Spinal cord (tissue), 10 donors: ENCODE results near the gene CDC42BPA. TPM values are rescaled to one million over a fixed set of nuclear protein-coding genes. Genes with fewer than 3 reads are reported as not detected.

ENCODE experiments used
- DNase-seq, 6 donors: peaks; one replicate each; pipeline versions ENCODE4 v3.0.0 to v3.0.0-alpha.2; 2013 to 2015; ENCODE audit warnings: low spot score in 6 of 6, low read depth in 4 of 6
- H3K27ac ChIP-seq: one replicate; pipeline ENCODE4 v1.5.1; 2013; ENCODE audit warnings: low read depth, low read length, control low read depth
- H3K27me3 ChIP-seq: one replicate; pipeline ENCODE4 v1.6.1; 2013; ENCODE audit warnings: low read length; ENCODE audit not compliant: control insufficient read depth, insufficient read depth
- H3K36me3 ChIP-seq: one replicate; pipeline ENCODE4 v1.6.1; 2013; ENCODE audit warnings: low read length; ENCODE audit not compliant: control insufficient read depth, insufficient read depth
- H3K4me1 ChIP-seq: one replicate; pipeline ENCODE4 v1.6.1; 2013; ENCODE audit warnings: low read length; ENCODE audit not compliant: control insufficient read depth, insufficient read depth
- H3K4me3 ChIP-seq: one replicate; pipeline ENCODE4 v1.5.1; 2013; ENCODE audit warnings: low read depth, low read length, control low read depth
- H3K9me3 ChIP-seq: one replicate; pipeline ENCODE4 v1.6.1; 2013; ENCODE audit warnings: low read length; ENCODE audit not compliant: control insufficient read depth, insufficient read depth
- WGBS: methylation state at CpG from one replicate; pipeline ENCODE4 v1.1.5; 2013; ENCODE audit warnings: missing lambda C conversion rate; ENCODE audit not compliant: insufficient coverage; 5-methylcytosine and 5-hydroxymethylcytosine counted together
- polyA plus RNA-seq, 2 donors: library from polyadenylated mRNA; unstranded; fragments of 120-200 nt; gene quantifications; one replicate each; pipeline ENCODE4 v1.2.1, GENCODE V29; 2013; ENCODE audit not compliant: insufficient read length in 2 of 2
- total RNA-seq, 2 donors: library from RNA; depleted of rRNA in 1 of 2; stranded (reverse); fragments of 120-200 nt in 1 of 2; fragments of >200 nt in 1 of 2; gene quantifications; one replicate each; pipeline versions ENCODE4 v1.2.3 to v1.2.4, GENCODE V29; 2013 to 2014
- donor health status: healthy.

CDC42BPA gene
- total and polyA plus RNA-seq, 4 donors, result 44.5 to 129 (median 55.0) TPM

DNA sequence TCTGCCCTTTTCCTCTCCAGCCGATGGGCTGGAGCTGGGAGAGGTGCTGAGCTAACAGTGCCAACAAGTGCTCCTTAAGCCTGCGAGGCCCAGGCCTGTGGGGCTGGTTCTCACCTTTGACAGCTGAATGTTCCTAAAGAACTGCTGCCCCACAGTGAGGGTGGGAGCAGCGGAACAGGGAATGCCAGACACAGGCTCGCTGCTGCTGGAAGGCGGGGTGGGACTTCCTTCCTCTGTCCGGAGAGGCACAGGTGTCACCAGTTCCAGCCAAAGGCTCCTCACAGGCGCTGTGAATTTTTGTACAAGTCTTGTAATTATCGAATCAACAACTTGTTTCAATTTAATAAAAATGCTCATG is 331.1 kb downstream of the CDC42BPA start:
- H3K36me3 ChIP-seq, result peaks cover 67% of the 10 kb centered on the region
- H3K4me3 ChIP-seq, result no peak overlapping the region
- WGBS, result 95% methylated on average over 7 of the region's 8 CpGs
- H3K27me3 ChIP-seq, result no peaks in the 10 kb centered on the region
- H3K9me3 ChIP-seq, result no peaks in the 10 kb centered on the region
- H3K27ac ChIP-seq, result no peak overlapping the region
- DNase-seq, result no peak
- H3K4me1 ChIP-seq, result peaks cover 18% of the 10 kb centered on the region

DNA sequence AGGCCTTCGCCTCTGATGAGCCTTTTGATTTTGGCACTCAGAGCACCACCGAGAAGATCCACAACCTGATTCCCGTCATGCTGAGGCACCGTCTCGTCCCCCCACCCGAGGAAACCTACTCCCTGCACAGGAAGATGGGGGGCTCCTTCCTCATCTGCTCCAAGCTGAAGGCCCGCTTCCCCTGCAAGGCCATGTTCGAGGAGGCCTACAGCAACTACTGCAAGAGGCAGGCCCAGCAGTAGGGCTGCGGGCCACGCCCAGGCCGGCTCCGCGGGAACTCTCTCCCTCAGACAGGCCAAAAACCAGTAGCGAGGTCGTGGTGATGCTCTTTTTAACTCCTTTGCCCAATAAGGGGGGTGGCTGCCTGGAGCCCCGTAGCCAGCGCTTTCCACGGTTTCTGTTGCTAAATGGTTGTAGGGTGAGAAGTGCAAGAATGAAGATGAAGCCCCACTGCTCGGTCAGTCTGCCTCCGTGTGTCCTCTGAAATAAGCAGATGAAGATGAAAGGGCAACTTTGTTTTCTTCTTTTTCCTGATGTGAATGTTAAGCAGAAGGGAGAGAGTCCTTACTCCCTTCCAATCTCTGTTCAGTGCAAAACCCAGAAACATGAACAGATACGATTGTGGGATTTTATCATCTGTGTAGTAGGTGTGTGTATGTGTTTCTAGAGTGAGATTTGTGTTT is 331.7 kb downstream of the CDC42BPA start:
- peaks cover 68% of the 10 kb centered on the region for H3K36me3 ChIP-seq
- H3K27me3 ChIP-seq, result no peaks in the 10 kb centered on the region
- H3K4me3 ChIP-seq, result no peak overlapping the region
- H3K9me3 ChIP-seq, result no peaks in the 10 kb centered on the region
- no peak overlapping the region for H3K27ac ChIP-seq
- DNase-seq, result no peak
- H3K4me1 ChIP-seq, result peaks cover 18% of the 10 kb centered on the region
- WGBS, result 85% methylated on average over 15 of the region's 21 CpGs

DNA sequence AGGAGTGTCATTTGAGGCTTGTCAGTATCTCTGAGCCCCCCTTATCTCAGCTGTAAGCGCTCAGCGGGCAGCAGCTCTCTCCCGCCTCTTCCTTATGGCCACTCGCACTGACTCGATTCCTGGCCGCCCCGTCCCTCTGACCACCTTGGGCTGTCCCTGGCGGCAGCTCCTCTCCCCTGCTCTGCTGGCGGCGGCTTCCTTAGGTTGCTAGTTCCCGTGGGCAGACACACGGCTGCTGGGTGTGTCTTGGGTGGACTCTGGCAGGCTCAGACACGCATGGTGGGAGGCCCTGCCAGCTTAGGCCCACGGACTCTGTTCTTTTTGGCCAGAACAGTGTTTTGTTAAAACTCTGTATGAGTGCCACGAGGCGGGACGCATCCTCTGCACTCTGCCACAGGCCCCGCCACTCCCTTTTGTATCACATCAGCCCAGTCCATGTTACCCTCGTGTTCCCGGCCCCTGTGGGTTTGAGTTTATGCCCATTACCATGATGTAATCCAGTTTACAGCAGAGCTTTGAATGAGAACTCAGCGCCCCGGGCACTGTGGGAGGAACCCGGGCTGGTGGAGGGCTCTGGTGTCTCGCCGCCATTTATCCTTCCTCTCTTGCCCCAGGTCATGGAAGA is 332.3 kb downstream of the CDC42BPA start:
- Histone ChIP-seq H3K36me3 (peaks cover 73% of the 10 kb centered on the region), H3K4me3 (no peak overlapping the region), H3K27ac (no peak overlapping the region)

DNA sequence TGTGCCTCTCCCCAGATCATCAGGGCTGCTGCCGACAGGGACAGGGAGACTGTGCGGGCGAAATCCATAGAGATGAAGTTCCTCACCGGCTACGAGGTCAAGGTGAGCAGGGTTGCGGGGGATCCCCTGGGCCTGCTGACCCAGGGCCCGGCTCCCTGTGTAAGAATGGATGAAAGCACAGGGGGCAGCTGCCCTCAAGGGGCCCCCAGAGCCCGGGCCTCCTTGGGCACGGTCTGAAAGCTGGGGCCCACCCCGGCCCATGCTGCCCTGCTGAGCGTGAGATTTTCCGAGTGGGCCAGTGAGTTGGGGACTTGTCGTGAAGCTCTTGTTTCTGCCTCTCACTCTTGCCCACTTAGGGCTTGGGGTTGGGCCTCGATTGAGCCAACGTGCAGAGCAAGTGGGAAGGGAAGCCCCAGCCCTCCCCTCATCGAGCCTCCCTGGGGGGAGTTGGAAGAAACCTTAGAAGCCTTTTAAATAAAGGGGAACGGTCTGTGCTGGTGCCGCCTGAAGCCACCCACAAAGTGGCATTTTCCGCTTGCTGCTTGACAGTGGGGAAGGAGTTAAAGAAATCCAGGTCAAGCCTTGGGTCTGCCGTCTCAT is 333.0 kb downstream of the CDC42BPA start:
- H3K36me3 ChIP-seq, result peaks cover 76% of the 10 kb centered on the region
- H3K27me3 ChIP-seq, result no peaks in the 10 kb centered on the region
- H3K4me3 ChIP-seq, result no peak overlapping the region
- no peaks in the 10 kb centered on the region for H3K9me3 ChIP-seq
- H3K27ac ChIP-seq, result no peak overlapping the region
- DNase-seq, result no peak
- 81% methylated on average over 17 of the region's 20 CpGs for WGBS
- H3K4me1 ChIP-seq, result peaks cover 27% of the 10 kb centered on the region

More for the DNA sequence above, 332.3 kb downstream of the CDC42BPA start:
- DNase-seq, result no peak
- no peaks in the 10 kb centered on the region for H3K9me3 ChIP-seq
- no peaks in the 10 kb centered on the region for H3K27me3 ChIP-seq
- WGBS, result 90% methylated on average over 23 of the region's 25 CpGs
- peaks cover 24% of the 10 kb centered on the region for H3K4me1 ChIP-seq

DNA sequence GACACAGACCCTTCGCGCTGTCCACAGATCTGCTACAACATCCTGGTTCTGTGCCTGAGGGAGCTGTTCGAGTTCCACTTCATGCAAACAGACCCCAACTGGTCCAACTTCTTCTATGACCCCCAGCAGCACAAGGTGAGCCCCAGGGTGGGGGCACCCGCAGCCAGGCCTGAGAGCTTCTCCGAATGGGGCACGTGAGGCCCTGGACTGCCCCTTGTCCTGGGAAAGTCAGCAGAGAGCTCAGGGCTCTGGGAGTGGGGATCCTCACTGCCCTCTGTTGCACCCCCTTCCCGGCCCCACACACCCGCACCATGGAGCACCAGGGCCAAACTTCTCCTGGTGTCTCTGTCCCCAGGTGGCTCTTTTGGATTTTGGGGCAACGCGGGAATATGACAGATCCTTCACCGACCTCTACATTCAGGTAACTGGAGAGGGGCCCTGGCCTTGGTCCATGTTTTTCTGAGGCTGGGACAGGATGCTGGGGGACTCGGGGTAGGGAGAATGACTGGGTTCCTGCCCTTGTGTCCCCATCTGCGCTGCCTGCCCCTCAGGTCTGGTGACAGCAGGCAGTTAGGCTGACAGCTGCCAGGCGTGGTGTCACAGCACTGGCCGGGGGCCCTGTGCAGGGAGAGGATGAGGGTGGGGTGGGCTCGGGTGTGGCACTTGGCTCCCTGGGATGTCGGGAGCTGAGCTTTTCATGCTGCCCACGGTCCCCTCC is 333.6 kb downstream of the CDC42BPA start:
- no peak overlapping the region for H3K4me3 ChIP-seq
- H3K27me3 ChIP-seq, result no peaks in the 10 kb centered on the region
- no peak for DNase-seq
- H3K9me3 ChIP-seq, result no peaks in the 10 kb centered on the region
- WGBS, result 83% methylated on average over 15 of the region's 18 CpGs
- H3K4me1 ChIP-seq, result peaks cover 32% of the 10 kb centered on the region
- no peak overlapping the region for H3K27ac ChIP-seq
- H3K36me3 ChIP-seq, result peaks cover 79% of the 10 kb centered on the region

DNA sequence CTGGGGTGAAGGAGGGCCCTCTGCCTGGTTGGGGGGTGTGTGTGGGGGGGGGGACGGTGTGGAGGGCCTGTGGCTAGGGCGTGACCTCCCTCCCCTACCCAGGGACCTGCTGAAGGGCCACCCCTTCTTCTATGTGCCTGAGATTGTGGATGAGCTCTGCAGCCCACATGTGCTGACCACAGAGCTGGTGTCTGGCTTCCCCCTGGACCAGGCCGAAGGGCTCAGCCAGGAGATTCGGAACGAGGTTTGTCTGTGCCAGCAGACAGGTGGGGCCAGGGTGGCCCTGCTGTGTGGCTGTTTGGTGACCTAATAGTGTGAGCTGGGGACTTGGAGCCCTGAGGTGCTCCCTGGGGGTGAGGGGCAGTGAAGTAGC is 334.3 kb downstream of the CDC42BPA start:
- Histone ChIP-seq H3K9me3 (no peaks in the 10 kb centered on the region), H3K4me3 (no peak overlapping the region), H3K4me1 (peaks cover 39% of the 10 kb centered on the region), H3K27me3 (no peaks in the 10 kb centered on the region), H3K27ac (no peak overlapping the region), H3K36me3 (peaks cover 86% of the 10 kb centered on the region)
- 97% methylated on average over 4 of the region's 5 CpGs for WGBS
- no peak for DNase-seq

DNA sequence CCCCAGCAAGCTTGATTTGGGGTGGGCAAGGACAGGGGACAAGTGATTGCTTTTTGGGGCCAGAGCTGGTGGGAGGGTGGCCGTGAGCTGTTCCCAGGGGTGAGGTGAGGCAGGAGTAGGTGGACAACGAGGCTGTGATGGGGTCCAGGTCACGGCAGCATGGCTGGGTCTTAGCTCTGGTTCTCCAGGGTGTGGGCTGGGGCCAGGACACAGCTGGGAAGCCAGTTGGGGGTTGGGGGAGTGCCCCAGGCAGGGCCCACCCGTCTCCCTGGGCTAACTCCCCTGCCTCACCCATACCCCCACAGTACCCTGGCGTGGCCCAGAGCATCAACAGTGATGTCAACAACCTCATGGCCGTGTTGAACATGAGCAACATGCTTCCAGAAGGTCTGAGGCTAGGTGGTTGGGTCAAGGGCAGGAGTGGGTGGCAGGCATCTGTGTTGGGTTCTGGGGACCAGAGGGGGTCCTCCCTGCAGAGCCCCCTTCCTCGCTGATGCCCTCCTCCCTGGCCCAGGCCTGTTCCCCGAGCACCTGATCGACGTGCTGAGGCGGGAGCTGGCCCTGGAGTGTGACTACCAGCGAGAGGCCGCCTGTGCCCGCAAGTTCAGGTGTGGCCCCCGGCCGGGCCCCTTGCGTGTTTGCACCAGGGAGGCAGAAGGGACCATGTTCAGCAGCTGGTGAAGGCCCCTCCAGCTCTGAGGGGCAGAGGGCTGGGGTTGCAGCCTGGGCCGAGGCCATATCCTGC is 334.9 kb downstream of the CDC42BPA start:
- Histone ChIP-seq H3K4me3 (no peak overlapping the region), H3K36me3 (peaks cover 90% of the 10 kb centered on the region), H3K27me3 (no peaks in the 10 kb centered on the region), H3K9me3 (no peaks in the 10 kb centered on the region), H3K4me1 (peaks cover 39% of the 10 kb centered on the region), H3K27ac (no peak overlapping the region)
- no peak for DNase-seq
- 97% methylated on average over 15 of the region's 18 CpGs for WGBS

DNA sequence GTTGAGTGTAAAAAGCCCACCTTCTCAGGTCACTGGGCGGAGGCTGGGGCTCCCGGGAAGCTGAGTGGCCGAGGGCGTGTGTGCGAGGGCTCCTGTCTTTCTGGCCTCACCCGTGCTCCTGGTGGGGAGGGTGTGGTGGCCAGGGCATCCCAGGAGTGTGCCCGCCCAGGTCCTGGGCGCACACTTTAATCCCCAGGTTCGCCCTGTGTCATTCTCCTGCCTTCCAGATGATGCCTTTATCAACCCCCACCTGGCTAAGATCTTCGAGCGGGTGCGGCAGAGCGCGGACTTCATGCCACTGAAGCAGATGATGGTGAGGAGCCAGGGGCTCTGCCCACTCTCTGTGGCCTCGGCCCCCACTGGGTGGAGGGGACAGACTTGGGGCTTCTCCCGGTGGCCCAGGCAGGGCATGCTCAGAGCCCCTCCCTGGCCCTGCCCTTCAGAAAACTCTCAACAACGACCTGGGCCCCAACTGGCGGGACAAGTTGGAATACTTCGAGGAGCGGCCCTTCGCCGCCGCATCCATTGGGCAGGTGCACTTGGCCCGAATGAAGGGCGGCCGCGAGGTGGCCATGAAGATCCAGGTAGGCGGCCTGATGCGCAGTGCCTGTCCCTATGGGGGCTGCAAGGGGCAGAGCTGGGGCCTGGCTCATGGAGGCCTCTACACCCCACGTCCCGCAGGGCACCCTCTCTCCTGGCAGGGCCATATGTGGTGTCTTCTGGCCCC is 335.7 kb downstream of the CDC42BPA start:
- peaks cover 35% of the 10 kb centered on the region for H3K4me1 ChIP-seq
- 93% methylated on average over 23 of the region's 31 CpGs for WGBS
- no peak overlapping the region for H3K27ac ChIP-seq
- DNase-seq, result no peak
- no peaks in the 10 kb centered on the region for H3K9me3 ChIP-seq
- H3K27me3 ChIP-seq, result no peaks in the 10 kb centered on the region
- peaks cover 92% of the 10 kb centered on the region for H3K36me3 ChIP-seq
- H3K4me3 ChIP-seq, result no peak overlapping the region

DNA sequence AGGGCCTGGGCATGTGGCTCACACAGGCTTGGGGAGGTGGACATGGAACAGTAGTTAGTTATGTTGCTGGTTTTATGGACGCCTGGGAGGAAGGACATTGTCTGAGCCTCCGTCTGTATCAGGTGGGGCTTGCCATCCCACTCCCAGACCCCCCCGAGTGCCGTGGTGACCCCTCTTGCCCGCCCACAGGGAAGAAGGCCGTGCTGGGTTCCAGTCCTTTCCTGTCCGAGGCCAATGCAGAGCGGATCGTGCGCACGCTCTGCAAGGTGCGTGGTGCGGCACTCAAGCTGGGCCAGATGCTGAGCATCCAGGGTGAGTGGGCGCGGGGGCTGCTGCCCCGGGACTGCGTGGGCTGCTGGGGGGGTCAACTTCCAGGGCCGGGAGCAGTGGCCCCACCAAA is 336.5 kb downstream of the CDC42BPA start:
- no peak for DNase-seq
- peaks cover 92% of the 10 kb centered on the region for H3K36me3 ChIP-seq
- H3K27ac ChIP-seq, result no peak overlapping the region
- no peaks in the 10 kb centered on the region for H3K9me3 ChIP-seq
- H3K4me1 ChIP-seq, result peaks cover 31% of the 10 kb centered on the region
- no peaks in the 10 kb centered on the region for H3K27me3 ChIP-seq
- WGBS, result 95% methylated on average over 18 of the region's 18 CpGs
- no peak overlapping the region for H3K4me3 ChIP-seq
